Activated naive CD4-positive, alpha-beta T cell treated with Interleukin-2 at 50 U/mL for 16 hours (primary cell): Measurements from ENCODE around the gene COX10.
"Not testable (repeated sequence)": the region's sequence is repeated elsewhere in the genome, so short reads cannot be mapped to it uniquely, and the experiment has no call there.

Experiments used
- DNase-seq: peaks from one replicate; pipeline ENCODE4 v3.0.0-alpha.2; 2020

Gene COX10

GRCh38 chr17:14186443-14186842 lies 117.1 kb downstream of the COX10 start:
- not testable (repeated sequence) for DNase-seq

GRCh38 chr17:14190774-14191173 lies 121.5 kb downstream of the COX10 start:
- not testable (repeated sequence) for DNase-seq

- DNase-seq, result not testable (repeated sequence)
These were observed 122.2 kb downstream of the COX10 start for GRCh38 chr17:14191469-14191868.

- not testable (repeated sequence) for DNase-seq
These were observed 122.7 kb downstream of the COX10 start for GRCh38 chr17:14192039-14192438.

- DNase-seq, result peak; percentile 44
These were observed 123.5 kb downstream of the COX10 start for GRCh38 chr17:14192636-14193344.

GRCh38 chr17:14196377-14196997 lies 127.2 kb downstream of the COX10 start:
- no peak for DNase-seq

GRCh38 chr17:14197057-14197456 lies 127.8 kb downstream of the COX10 start:
- DNase-seq, result no peak

- DNase-seq, result peak; percentile 68
These were observed 128.3 kb downstream of the COX10 start for GRCh38 chr17:14197586-14197985.

- no peak for DNase-seq
These were observed 128.7 kb downstream of the COX10 start for GRCh38 chr17:14198013-14198412.

- DNase-seq, result no peak
These were observed 129.3 kb downstream of the COX10 start for GRCh38 chr17:14198575-14198974.

- DNase-seq, result no peak
These were observed 130.3 kb downstream of the COX10 start for GRCh38 chr17:14199601-14200000.

- no peak for DNase-seq
These were observed 131.1 kb downstream of the COX10 start for GRCh38 chr17:14200354-14200753.

GRCh38 chr17:14201021-14201987 lies 132.0 kb downstream of the COX10 start:
- peak; percentile 58 for DNase-seq

- no peak for DNase-seq
These were observed 132.7 kb downstream of the COX10 start for GRCh38 chr17:14201988-14202380.

GRCh38 chr17:14202388-14203166 lies 133.3 kb downstream of the COX10 start:
- no peak for DNase-seq

GRCh38 chr17:14203388-14203787 lies 134.1 kb downstream of the COX10 start:
- no peak for DNase-seq

- DNase-seq, result no peak
These were observed 134.8 kb downstream of the COX10 start for GRCh38 chr17:14204084-14204483.

- no peak for DNase-seq
These were observed 135.2 kb downstream of the COX10 start for GRCh38 chr17:14204546-14204945.

GRCh38 chr17:14205380-14205779 lies 136.1 kb downstream of the COX10 start:
- DNase-seq, result no peak

GRCh38 chr17:14205992-14206461 lies 136.7 kb downstream of the COX10 start:
- DNase-seq, result peak; percentile 65

GRCh38 chr17:14206891-14207290 lies 137.6 kb downstream of the COX10 start:
- no peak for DNase-seq

GRCh38 chr17:14207791-14208190 lies 138.5 kb downstream of the COX10 start:
- DNase-seq, result no peak
